Breast epithelium (tissue), 4 donors: ENCODE measurements around the gene GAL3ST1. TPM values are rescaled to one million over a fixed set of nuclear protein-coding genes. Genes with fewer than 3 reads are reported as not detected.

Experiments used
- DNase-seq, 2 donors: peaks; one replicate each; pipeline ENCODE4 v3.0.0-alpha.2; 2019; ENCODE audit warnings: low spot score in 2 of 2
- H3K27ac ChIP-seq, 2 donors: fragments of 200-600 bp; sonication (generic) in 1 of 2; one replicate each; pipeline ENCODE4 v1.5.1; 2016 to 2019; ENCODE audit warnings: mild to moderate bottlenecking in 1 of 2
- H3K27me3 ChIP-seq, 2 donors: fragments of 200-600 bp; sonication (generic) in 1 of 2; one replicate each; pipeline versions ENCODE4 v1.5.1 to v1.6.0; 2017 to 2019; ENCODE audit warnings: control low read depth in 1 of 2, mild to moderate bottlenecking in 1 of 2
- H3K36me3 ChIP-seq: fragments of 200-600 bp; one replicate; pipeline ENCODE4 v1.5.1; 2019
- H3K4me1 ChIP-seq, 2 donors: fragments of 200-600 bp; sonication (generic); one replicate each; pipeline ENCODE4 v1.5.1; 2016 to 2019; ENCODE audit warnings: control low read depth in 1 of 2
- H3K4me3 ChIP-seq, 3 donors: fragments of 200-600 bp; sonication (generic); 1 replicate in 2 of 3; 2 replicates in 1 of 3; pipeline ENCODE4 v1.5.1; 2016 to 2019; ENCODE audit warnings: mild to moderate bottlenecking in 3 of 3, moderate library complexity in 2 of 3
- H3K9me3 ChIP-seq, 2 donors: fragments of 200-600 bp; sonication (generic) in 1 of 2; one replicate each; pipeline ENCODE4 v1.5.1; 2016 to 2019; ENCODE audit warnings: control low read depth in 1 of 2
- CTCF ChIP-seq, 3 donors: fragments of 450-650 bp; IDR thresholded peaks; one replicate each; pipeline ENCODE4 v1.5.1; 2016 to 2017; ENCODE audit warnings: antibody characterized with exemption in 3 of 3, mild to moderate bottlenecking in 3 of 3, moderate library complexity in 3 of 3
- POLR2A ChIP-seq: fragments of 450-650 bp; IDR thresholded peaks from one replicate; pipeline ENCODE4 v1.6.1; 2016; ENCODE audit warnings: antibody characterized with exemption, mild to moderate bottlenecking, moderate library complexity
- POLR2AphosphoS5 ChIP-seq, 3 donors: sonication (generic); formaldehyde crosslinking; IDR thresholded peaks; one replicate each; pipeline ENCODE4 v1.6.1; 2017; ENCODE audit warnings: antibody characterized with exemption in 3 of 3
- intact Hi-C: fragments of 100-400 bp; cut with DNase I; formaldehyde crosslinking; loops from one replicate; pipeline ENCODE4 v1.15.1; 2023; ENCODE audit warnings: low total_unique reads
- total RNA-seq, 3 donors: library from RNA; depleted of rRNA; stranded (reverse); fragments of >200 nt; gene quantifications; one replicate each; pipeline ENCODE4 v1.1.0, GENCODE V29; 2016

GAL3ST1 gene
- total RNA-seq, 3 donors from 2014 or later, result 1.3 to 2.6 (median 1.3) TPM

GRCh38 chr22:30603801-30604200 is 29.3 kb upstream of the GAL3ST1 start:
- intact Hi-C loops, result no loop called here
- Histone ChIP-seq H3K36me3 (no peaks in the 10 kb centered on the region), H3K4me3 (no peak overlapping the region), H3K9me3 (no peaks in the 10 kb centered on the region), H3K27me3 (no peaks in the 10 kb centered on the region), H3K4me1 (peaks cover 0 to 7% of the 10 kb centered on the region in 2 donors), H3K27ac (no peak overlapping the region)
- DNase-seq, result no peak
- no peak for TF ChIP-seq CTCF (IDR thresholded peaks at IDR 0.05)
- no peak for TF ChIP-seq POLR2A
- TF ChIP-seq POLR2AphosphoS5 (IDR thresholded peaks at IDR 0.05), result no peak

- Histone ChIP-seq H3K4me3 (no peak overlapping the region), H3K9me3 (no peaks in the 10 kb centered on the region), H3K36me3 (no peaks in the 10 kb centered on the region), H3K27ac (no peak overlapping the region), H3K27me3 (no peaks in the 10 kb centered on the region), H3K4me1 (peaks cover 0 to 7% of the 10 kb centered on the region in 2 donors)
- intact Hi-C loops, result no loop called here
- DNase-seq, result no peak
- TF ChIP-seq CTCF (IDR thresholded peaks at IDR 0.05), result no peak
- TF ChIP-seq POLR2A, result no peak
- TF ChIP-seq POLR2AphosphoS5 (IDR thresholded peaks at IDR 0.05), result no peak
Observed at GRCh38 chr22:30602049-30602448, 27.6 kb upstream of the GAL3ST1 start.

- TF ChIP-seq POLR2AphosphoS5 (IDR thresholded peaks at IDR 0.05), result no peak
- no peak for TF ChIP-seq CTCF (IDR thresholded peaks at IDR 0.05)
- no peak for TF ChIP-seq POLR2A
- peaks cover 0 to 7% of the 10 kb centered on the region in 2 donors for H3K4me1 ChIP-seq
- intact Hi-C loops, result no loop called here
- no peaks in the 10 kb centered on the region for H3K36me3 ChIP-seq
- DNase-seq, result no peak
- no peaks in the 10 kb centered on the region for H3K9me3 ChIP-seq
- H3K4me3 ChIP-seq, result no peak overlapping the region
- H3K27ac ChIP-seq, result no peak overlapping the region
- H3K27me3 ChIP-seq, result no peaks in the 10 kb centered on the region
Observed at GRCh38 chr22:30601464-30601863, 27.0 kb upstream of the GAL3ST1 start.

GRCh38 chr22:30600921-30601320 is 26.5 kb upstream of the GAL3ST1 start:
- no peak overlapping the region for H3K27ac ChIP-seq
- peaks cover 0 to 4% of the 10 kb centered on the region in 2 donors for H3K4me1 ChIP-seq
- no peaks in the 10 kb centered on the region for H3K36me3 ChIP-seq
- DNase-seq, result no peak
- no peaks in the 10 kb centered on the region for H3K27me3 ChIP-seq
- no peaks in the 10 kb centered on the region for H3K9me3 ChIP-seq
- intact Hi-C loops, result no loop called here
- no peak overlapping the region for H3K4me3 ChIP-seq
- TF ChIP-seq POLR2A (no peak), CTCF (IDR thresholded peaks at IDR 0.05) (no peak), POLR2AphosphoS5 (IDR thresholded peaks at IDR 0.05) (no peak)

GRCh38 chr22:30598986-30599385 is 24.5 kb upstream of the GAL3ST1 start:
- DNase-seq, result no peak
- Histone ChIP-seq H3K4me1 (no peaks in the 10 kb centered on the region), H3K36me3 (no peaks in the 10 kb centered on the region), H3K27me3 (no peaks in the 10 kb centered on the region), H3K27ac (no peak overlapping the region), H3K4me3 (no peak overlapping the region), H3K9me3 (no peaks in the 10 kb centered on the region)
- intact Hi-C loops, result loop anchor here (10.0 kb wide), 1 partner anchor 996 kb away; no protein-coding TSS in a partner anchor
- TF ChIP-seq CTCF (IDR thresholded peaks at IDR 0.05) (no peak), POLR2AphosphoS5 (IDR thresholded peaks at IDR 0.05) (no peak), POLR2A (no peak)
